HepG2 (cell line): ENCODE data around the gene DRAXIN.

Source experiments
- EP300 ChIP-seq, 3 experiments: sonication (generic) in 1 of 3; formaldehyde crosslinking in 1 of 3; IDR thresholded peaks; 2 replicates each; pipeline versions ENCODE4 v1.5.1 to v1.6.1; 2011 to 2020; ENCODE audit warnings: low read depth in 2 of 3, low read length in 2 of 3, borderline replicate concordance in 1 of 3, improper control_type of control experiment in 1 of 3, mild to moderate bottlenecking in 1 of 3, missing genetic modification reagents in 1 of 3, moderate library complexity in 1 of 3
- IRX3 ChIP-seq: sonication (generic); formaldehyde crosslinking; IDR thresholded peaks from 2 replicates; pipeline ENCODE4 v1.8.1; 2023; ENCODE audit warnings: mild to moderate bottlenecking, low read depth, missing genetic modification reagents, borderline replicate concordance
- POLR2A ChIP-seq, 2 experiments: IDR thresholded peaks; 2 replicates each; pipeline ENCODE4 v1.6.1; 2011; ENCODE audit warnings: low read depth in 2 of 2, low read length in 2 of 2, mild to moderate bottlenecking in 1 of 2, moderate library complexity in 1 of 2; ENCODE audit not compliant: insufficient read depth in 1 of 2
- TCF12 ChIP-seq, 2 experiments: fragments of 450-650 bp in 1 of 2; sonication (generic) in 1 of 2; formaldehyde crosslinking in 1 of 2; IDR thresholded peaks; 2 replicates each; pipeline versions ENCODE4 v1.6.1 to v1.8.0; 2017 to 2022; ENCODE audit warnings: antibody characterized with exemption in 1 of 2, mild to moderate bottlenecking in 1 of 2, missing genetic modification reagents in 1 of 2, moderate library complexity in 1 of 2
- TOPORS ChIP-seq: sonication (generic); formaldehyde crosslinking; IDR thresholded peaks from 2 replicates; pipeline ENCODE4 v1.8.0; 2023; ENCODE audit warnings: mild to moderate bottlenecking, missing genetic modification reagents
- ZNF598 ChIP-seq: sonication (generic); formaldehyde crosslinking; IDR thresholded peaks from 2 replicates; pipeline ENCODE4 v1.5.1; 2020; ENCODE audit warnings: mild to moderate bottlenecking, missing genetic modification reagents, borderline replicate concordance
- TF ChIP-seq, protein P1 (sequence below): sonication (generic); formaldehyde crosslinking; IDR thresholded peaks from 2 replicates; pipeline ENCODE4 v1.9.0; 2021; ENCODE audit warnings: missing genetic modification reagents, borderline replicate concordance
- TF ChIP-seq, protein P2 (sequence below): sonication (generic); formaldehyde crosslinking; IDR thresholded peaks from 2 replicates; pipeline ENCODE4 v1.4.0; 2020; ENCODE audit warnings: low read depth, mild to moderate bottlenecking, missing genetic modification reagents
- TF ChIP-seq, protein P3 (sequence below): IDR thresholded peaks from 2 replicates; pipeline ENCODE4 v1.6.1; 2016; ENCODE audit warnings: control low read depth
- TF ChIP-seq, protein P4 (sequence below): sonication (generic); formaldehyde crosslinking; IDR thresholded peaks from 2 replicates; pipeline ENCODE4 v1.5.0; 2020; ENCODE audit warnings: mild to moderate bottlenecking, missing genetic modification reagents, moderate library complexity

DNA sequence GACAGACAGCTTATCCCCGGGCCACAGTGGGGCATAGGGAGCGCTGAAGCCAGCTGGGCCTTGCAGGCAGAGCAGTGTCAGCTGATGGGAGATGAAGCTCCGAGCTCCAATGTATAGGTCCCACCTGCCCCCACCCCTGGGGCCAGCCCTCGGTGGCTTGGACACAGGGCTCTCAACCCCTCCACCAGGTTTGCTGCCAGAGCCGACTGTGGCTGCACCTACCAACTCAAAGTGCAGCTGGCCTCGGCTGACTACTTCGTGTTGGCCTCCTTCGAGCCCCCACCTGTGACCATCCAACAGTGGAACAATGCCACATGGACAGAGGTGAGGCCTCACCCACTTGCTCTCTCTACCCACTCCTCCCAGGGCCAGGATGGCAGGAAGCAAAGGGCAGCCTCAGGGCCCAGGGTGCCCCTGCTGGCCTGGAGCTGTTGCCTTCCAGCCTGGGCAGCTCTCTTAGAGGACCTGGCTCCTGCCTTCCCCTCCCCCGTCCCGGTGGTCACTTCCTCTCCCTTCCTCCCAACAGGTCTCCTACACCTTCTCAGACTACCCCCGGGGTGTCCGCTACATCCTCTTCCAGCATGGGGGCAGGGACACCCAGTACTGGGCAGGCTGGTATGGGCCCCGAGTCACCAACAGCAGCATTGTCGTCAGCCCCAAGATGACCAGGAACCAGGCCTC, 18.3 kb upstream of the DRAXIN start:
- TF ChIP-seq TOPORS (no peak), ZNF598 (CRISPR knock-in tag) (no peak), IRX3 (CRISPR knock-in tag) (no peak), TCF12 (IDR thresholded peaks at IDR 0.05) (no peak), TCF12 (CRISPR knock-in tag; IDR thresholded peaks at IDR 0.05) (no peak), POLR2A (IDR thresholded peaks at IDR 0.05; ENCODE audit: insufficient read depth in 1 of 2, low read depth in 2 of 2, low read length in 2 of 2) (no peak), EP300 (IDR thresholded peaks at IDR 0.05; ENCODE audit: low read depth in 2 of 2, low read length in 2 of 2) (no peak), EP300 (CRISPR knock-in tag; IDR thresholded peaks at IDR 0.05; ENCODE audit: borderline replicate concordance) (no peak)
- TF ChIP-seq, protein P1, sequence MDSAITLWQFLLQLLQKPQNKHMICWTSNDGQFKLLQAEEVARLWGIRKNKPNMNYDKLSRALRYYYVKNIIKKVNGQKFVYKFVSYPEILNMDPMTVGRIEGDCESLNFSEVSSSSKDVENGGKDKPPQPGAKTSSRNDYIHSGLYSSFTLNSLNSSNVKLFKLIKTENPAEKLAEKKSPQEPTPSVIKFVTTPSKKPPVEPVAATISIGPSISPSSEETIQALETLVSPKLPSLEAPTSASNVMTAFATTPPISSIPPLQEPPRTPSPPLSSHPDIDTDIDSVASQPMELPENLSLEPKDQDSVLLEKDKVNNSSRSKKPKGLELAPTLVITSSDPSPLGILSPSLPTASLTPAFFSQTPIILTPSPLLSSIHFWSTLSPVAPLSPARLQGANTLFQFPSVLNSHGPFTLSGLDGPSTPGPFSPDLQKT (CRISPR knock-in tag) = no peak
- TF ChIP-seq, protein P2, sequence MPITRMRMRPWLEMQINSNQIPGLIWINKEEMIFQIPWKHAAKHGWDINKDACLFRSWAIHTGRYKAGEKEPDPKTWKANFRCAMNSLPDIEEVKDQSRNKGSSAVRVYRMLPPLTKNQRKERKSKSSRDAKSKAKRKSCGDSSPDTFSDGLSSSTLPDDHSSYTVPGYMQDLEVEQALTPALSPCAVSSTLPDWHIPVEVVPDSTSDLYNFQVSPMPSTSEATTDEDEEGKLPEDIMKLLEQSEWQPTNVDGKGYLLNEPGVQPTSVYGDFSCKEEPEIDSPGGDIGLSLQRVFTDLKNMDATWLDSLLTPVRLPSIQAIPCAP = no peak
- TF ChIP-seq, protein P3, sequence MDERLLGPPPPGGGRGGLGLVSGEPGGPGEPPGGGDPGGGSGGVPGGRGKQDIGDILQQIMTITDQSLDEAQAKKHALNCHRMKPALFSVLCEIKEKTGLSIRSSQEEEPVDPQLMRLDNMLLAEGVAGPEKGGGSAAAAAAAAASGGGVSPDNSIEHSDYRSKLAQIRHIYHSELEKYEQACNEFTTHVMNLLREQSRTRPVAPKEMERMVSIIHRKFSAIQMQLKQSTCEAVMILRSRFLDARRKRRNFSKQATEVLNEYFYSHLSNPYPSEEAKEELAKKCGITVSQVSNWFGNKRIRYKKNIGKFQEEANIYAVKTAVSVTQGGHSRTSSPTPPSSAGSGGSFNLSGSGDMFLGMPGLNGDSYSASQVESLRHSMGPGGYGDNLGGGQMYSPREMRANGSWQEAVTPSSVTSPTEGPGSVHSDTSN (CRISPR knock-in tag) = no peak
- TF ChIP-seq, protein P4, sequence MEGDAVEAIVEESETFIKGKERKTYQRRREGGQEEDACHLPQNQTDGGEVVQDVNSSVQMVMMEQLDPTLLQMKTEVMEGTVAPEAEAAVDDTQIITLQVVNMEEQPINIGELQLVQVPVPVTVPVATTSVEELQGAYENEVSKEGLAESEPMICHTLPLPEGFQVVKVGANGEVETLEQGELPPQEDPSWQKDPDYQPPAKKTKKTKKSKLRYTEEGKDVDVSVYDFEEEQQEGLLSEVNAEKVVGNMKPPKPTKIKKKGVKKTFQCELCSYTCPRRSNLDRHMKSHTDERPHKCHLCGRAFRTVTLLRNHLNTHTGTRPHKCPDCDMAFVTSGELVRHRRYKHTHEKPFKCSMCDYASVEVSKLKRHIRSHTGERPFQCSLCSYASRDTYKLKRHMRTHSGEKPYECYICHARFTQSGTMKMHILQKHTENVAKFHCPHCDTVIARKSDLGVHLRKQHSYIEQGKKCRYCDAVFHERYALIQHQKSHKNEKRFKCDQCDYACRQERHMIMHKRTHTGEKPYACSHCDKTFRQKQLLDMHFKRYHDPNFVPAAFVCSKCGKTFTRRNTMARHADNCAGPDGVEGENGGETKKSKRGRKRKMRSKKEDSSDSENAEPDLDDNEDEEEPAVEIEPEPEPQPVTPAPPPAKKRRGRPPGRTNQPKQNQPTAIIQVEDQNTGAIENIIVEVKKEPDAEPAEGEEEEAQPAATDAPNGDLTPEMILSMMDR = no peak
